Adipocyte (in vitro differentiated cells): ENCODE measurements around the gene UPK1A.

Experiments
- DNase-seq: peaks from one replicate; pipeline ENCODE4 v3.0.0-alpha.2; 2015; ENCODE audit warnings: low read depth
- H3K27me3 ChIP-seq: replicated peaks from 2 replicates; pipeline ENCODE4 v1.7.0; 2013; ENCODE audit warnings: mild to moderate bottlenecking, low read length, moderate library complexity; ENCODE audit not compliant: control insufficient read depth, insufficient read depth
- H3K36me3 ChIP-seq: 2 replicates; pipeline ENCODE4 v1.7.0; 2013; ENCODE audit warnings: low read length, mild to moderate bottlenecking, moderate library complexity; ENCODE audit not compliant: control insufficient read depth, insufficient read depth, severe bottlenecking
- H3K4me1 ChIP-seq: 2 replicates; pipeline ENCODE4 v1.7.0; 2013; ENCODE audit warnings: mild to moderate bottlenecking, low read length, moderate library complexity; ENCODE audit not compliant: control insufficient read depth, insufficient read depth
- H3K4me3 ChIP-seq: 2 replicates; pipeline ENCODE4 v1.7.0; 2013; ENCODE audit warnings: mild to moderate bottlenecking, low read length, moderate library complexity
- H3K9ac ChIP-seq: 2 replicates; pipeline ENCODE4 v1.7.0; 2013; ENCODE audit warnings: mild to moderate bottlenecking, low read length, moderate library complexity
- H3K9me3 ChIP-seq: 2 replicates; pipeline ENCODE4 v1.7.0; 2013; ENCODE audit warnings: mild to moderate bottlenecking, low read length, moderate library complexity; ENCODE audit not compliant: control insufficient read depth

UPK1A gene

DNA sequence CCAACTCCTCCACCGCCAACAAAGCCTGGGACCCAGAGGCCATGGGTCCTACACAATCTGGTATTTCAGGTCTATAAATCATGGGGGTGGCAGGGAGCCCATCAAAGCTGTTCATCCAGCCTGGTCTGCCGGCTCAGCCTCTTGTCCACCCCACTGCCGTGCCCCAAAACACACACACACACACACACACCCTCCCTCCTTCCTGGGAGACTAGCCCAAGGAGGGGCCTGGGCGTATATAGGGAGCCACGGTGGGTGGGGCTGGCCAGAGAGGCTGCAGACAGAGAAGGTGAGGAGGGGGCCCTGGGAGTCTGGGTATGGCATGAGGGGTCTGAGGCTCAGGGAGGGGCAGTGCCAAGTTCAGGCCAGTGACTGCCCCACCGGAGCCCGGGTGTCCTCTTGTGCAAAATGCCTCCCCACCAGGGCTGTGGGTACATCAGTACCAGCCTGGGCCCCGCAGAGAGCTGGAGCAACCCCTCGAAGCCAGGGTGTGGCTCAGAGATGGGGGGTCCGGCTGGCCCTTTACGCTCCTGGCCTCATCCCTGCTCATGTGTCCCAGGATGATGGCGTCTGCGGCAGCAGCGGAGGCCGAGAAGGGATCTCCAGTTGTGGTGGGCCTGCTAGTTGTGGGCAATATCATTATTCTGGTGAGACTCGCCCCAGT is at the start of gene UPK1A:
Gene UPK1A, plus strand, starts transcription at position 267 of the 663 bp plus-strand sequence. Its CDS starts 296 bp downstream, at position 563.
- H3K4me3 ChIP-seq = no peak within 1 kb of the TSS
- H3K27me3 ChIP-seq = peaks cover 8% of the 10 kb centered on the region
- no peak within 1 kb of the TSS for H3K9ac ChIP-seq
- DNase-seq = no peak
- H3K36me3 ChIP-seq = peaks cover 5% of the 10 kb centered on the region
- H3K9me3 ChIP-seq = no peaks in the 10 kb centered on the region
- peaks cover 6% of the 10 kb centered on the region for H3K4me1 ChIP-seq

GRCh38 chr19:35618857-35619256 is 47.5 kb upstream of the UPK1A start:
- DNase-seq = no peak
- no peaks in the 10 kb centered on the region for H3K9me3 ChIP-seq
- H3K27me3 ChIP-seq = no peaks in the 10 kb centered on the region
- no peak overlapping the region for H3K9ac ChIP-seq
- no peaks in the 10 kb centered on the region for H3K4me1 ChIP-seq
- H3K36me3 ChIP-seq = peaks cover 7% of the 10 kb centered on the region
- H3K4me3 ChIP-seq = no peak overlapping the region

GRCh38 chr19:35619290-35619923 is 46.9 kb upstream of the UPK1A start:
- H3K27me3 ChIP-seq = no peaks in the 10 kb centered on the region
- H3K36me3 ChIP-seq = peaks cover 7% of the 10 kb centered on the region
- no peak for DNase-seq
- H3K4me1 ChIP-seq = no peaks in the 10 kb centered on the region
- H3K9me3 ChIP-seq = no peaks in the 10 kb centered on the region
- no peak overlapping the region for H3K4me3 ChIP-seq
- H3K9ac ChIP-seq = no peak overlapping the region

- Histone ChIP-seq H3K27me3 (no peaks in the 10 kb centered on the region), H3K9me3 (no peaks in the 10 kb centered on the region), H3K4me3 (no peak overlapping the region), H3K36me3 (peaks cover 7% of the 10 kb centered on the region), H3K4me1 (no peaks in the 10 kb centered on the region), H3K9ac (no peak overlapping the region)
- no peak for DNase-seq
These were observed 46.3 kb upstream of the UPK1A start for GRCh38 chr19:35620001-35620400.

- no peak for DNase-seq
- Histone ChIP-seq H3K36me3 (peaks cover 7% of the 10 kb centered on the region), H3K27me3 (no peaks in the 10 kb centered on the region), H3K9me3 (no peaks in the 10 kb centered on the region), H3K4me1 (no peaks in the 10 kb centered on the region), H3K9ac (no peak overlapping the region), H3K4me3 (no peak overlapping the region)
These were observed 44.6 kb upstream of the UPK1A start for GRCh38 chr19:35621708-35622107.

GRCh38 chr19:35622750-35623149 is 43.6 kb upstream of the UPK1A start:
- DNase-seq = no peak
- Histone ChIP-seq H3K9me3 (no peaks in the 10 kb centered on the region), H3K27me3 (no peaks in the 10 kb centered on the region), H3K4me1 (no peaks in the 10 kb centered on the region), H3K4me3 (no peak overlapping the region), H3K36me3 (peaks cover 7% of the 10 kb centered on the region), H3K9ac (no peak overlapping the region)

DNA sequence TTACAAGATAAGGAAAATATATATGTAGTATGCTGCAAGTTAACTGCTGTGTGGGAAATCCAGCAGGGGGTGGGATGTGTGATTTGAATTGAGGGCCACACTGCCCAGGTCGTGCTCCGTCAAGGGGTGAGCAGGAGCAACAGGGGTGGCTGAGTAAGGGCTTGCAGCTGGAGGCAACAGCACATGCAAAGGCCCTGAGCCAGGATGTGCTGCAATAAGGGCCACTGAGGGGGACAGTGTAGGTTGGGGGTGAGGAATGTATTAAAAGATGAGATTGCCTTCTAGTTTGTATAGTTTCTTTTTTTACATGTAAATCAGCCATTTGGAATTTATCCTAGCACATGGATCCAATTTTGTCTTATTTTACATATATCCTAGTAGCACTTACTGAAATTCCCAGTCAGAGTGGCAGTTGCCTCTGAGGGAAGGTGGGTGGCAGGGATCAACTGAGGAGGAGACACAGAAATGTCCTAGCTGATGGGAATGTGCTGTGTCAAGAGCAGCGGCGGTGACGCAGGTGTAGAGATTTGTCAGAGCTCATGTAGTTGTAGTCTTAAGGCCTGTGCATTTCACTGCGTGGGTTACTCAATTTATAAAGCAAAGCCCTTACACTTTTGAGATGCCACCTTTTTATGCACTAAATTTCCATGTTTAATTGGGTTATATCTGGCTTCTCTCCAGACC is 42.8 kb upstream of the UPK1A start:
- H3K36me3 ChIP-seq = peaks cover 7% of the 10 kb centered on the region
- no peak overlapping the region for H3K9ac ChIP-seq
- H3K4me3 ChIP-seq = no peak overlapping the region
- H3K4me1 ChIP-seq = peaks cover 5% of the 10 kb centered on the region
- no peaks in the 10 kb centered on the region for H3K27me3 ChIP-seq
- H3K9me3 ChIP-seq = no peaks in the 10 kb centered on the region
- DNase-seq = no peak

DNA sequence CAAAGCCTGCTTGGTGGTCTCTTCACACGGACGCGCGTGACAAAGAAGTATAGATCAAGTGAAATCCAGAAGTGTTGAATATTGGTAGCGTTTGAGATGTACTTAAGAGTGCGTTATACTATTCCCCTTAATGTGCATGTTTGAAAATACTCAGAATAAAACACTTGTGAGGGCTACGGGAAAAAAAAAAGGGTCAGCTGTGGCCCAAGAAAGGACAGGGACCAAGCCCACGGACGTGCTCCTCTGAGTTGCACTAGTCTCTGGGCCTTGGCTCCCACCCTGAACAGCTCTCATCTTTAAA is 38.1 kb upstream of the UPK1A start:
- peaks cover 27% of the 10 kb centered on the region for H3K36me3 ChIP-seq
- no peaks in the 10 kb centered on the region for H3K27me3 ChIP-seq
- DNase-seq = no peak
- H3K4me1 ChIP-seq = peaks cover 11% of the 10 kb centered on the region
- no peaks in the 10 kb centered on the region for H3K9me3 ChIP-seq
- peak overlapping the region; percentile 96 for H3K4me3 ChIP-seq
- peak overlapping the region; percentile 91 for H3K9ac ChIP-seq

GRCh38 chr19:35628565-35629331 is 37.6 kb upstream of the UPK1A start, which contains the start of gene RBM42:
Gene RBM42, plus strand, starts transcription at chr19:35629036. Its CDS starts 118 bp downstream, at chr19:35629154.
- H3K9me3 ChIP-seq = no peaks in the 10 kb centered on the region
- H3K4me3 ChIP-seq = peak within 1 kb of the TSS; percentile 96
- H3K36me3 ChIP-seq = peaks cover 32% of the 10 kb centered on the region
- H3K9ac ChIP-seq = peak within 1 kb of the TSS; percentile 99
- H3K27me3 ChIP-seq = no peaks in the 10 kb centered on the region
- peaks cover 11% of the 10 kb centered on the region for H3K4me1 ChIP-seq
- peak; percentile 99 for DNase-seq

- no peak for DNase-seq
- peaks cover 11% of the 10 kb centered on the region for H3K4me1 ChIP-seq
- peak overlapping the region; percentile 96 for H3K4me3 ChIP-seq
- no peaks in the 10 kb centered on the region for H3K27me3 ChIP-seq
- H3K36me3 ChIP-seq = peaks cover 37% of the 10 kb centered on the region
- no peaks in the 10 kb centered on the region for H3K9me3 ChIP-seq
- H3K9ac ChIP-seq = peak overlapping the region; percentile 99
These were observed 37.0 kb upstream of the UPK1A start for GRCh38 chr19:35629332-35629633.
